HEK293T (cell line): ENCODE results near the gene GLRB.

Experiments
- L3MBTL2 ChIP-seq: fragments of 450-650 bp; conservative IDR thresholded peaks from 2 replicates; pipeline ENCODE4 v1.6.1; 2016; ENCODE audit warnings: mild to moderate bottlenecking
- SP1 ChIP-seq: fragments of 450-650 bp; IDR thresholded peaks from 2 replicates; pipeline ENCODE4 v1.6.1; 2017
- TARDBP ChIP-seq: fragments of 450-650 bp; IDR thresholded peaks from 2 replicates; pipeline ENCODE4 v1.6.1; 2016

- TF ChIP-seq L3MBTL2 (no peak), SP1 (no peak), TARDBP (no peak)
Observed at GRCh38 chr4:157050561-157050960, 25.4 kb upstream of the GLRB start.
